NCI-H2196 (cell line): ENCODE results near the gene RNASE13.
A peak's percentile ranks its signal among the peaks of the same experiment; 100 is the strongest.

Experiments used
- DNase-seq: peaks from one replicate; lab custom pipeline; 2025; ENCODE audit not compliant: unreplicated experiment; lab: John Stamatoyannopoulos, UW

The RNASE13 gene, protein sequence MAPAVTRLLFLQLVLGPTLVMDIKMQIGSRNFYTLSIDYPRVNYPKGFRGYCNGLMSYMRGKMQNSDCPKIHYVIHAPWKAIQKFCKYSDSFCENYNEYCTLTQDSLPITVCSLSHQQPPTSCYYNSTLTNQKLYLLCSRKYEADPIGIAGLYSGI

DNA sequence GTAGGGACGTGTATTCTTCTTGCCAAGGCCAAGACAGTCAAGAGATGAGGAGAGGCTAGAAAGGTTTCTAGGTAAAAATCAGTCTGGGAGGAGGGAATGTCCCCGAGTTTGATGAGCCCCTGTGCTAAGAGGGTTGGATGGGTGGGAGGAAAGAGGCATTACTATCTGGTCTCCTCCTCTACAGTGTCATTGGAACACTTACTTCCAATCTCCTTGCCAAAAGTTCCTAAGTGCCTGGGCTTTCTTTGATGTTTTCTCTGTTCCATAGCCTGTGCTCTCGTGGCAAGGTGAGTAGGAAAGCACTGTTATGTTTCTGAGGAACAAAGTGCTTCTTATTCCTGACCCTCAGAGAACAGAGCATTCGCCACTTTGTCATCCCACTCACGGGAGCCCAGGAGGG lies at the start of gene RNASE13:
Gene RNASE13 (minus strand): TSS at position 101 of the 400 bp plus-strand sequence. CDS start 519 bp downstream, outside the sequence.
- DNase-seq, result no peak

DNA sequence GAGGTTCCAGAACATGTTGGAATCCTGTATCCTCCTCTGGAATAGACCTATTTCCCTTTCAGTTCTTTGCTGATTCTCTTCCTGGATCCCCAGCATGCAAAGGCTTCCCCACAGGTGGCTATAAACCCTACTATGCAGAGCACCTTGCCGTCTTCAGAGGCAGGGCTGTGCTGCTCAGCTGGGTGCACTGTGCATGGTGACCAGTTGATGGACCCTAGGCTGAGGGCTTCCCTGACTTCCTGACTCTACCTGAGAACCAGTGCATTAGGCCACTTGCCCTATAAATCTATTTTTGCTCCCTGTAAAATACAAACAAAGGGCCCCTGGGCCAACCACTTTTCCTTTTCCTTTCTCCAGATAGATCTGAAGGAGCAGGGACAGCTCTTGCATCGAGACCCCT lies 49.8 kb upstream of the RNASE13 start:
- no peak for DNase-seq

DNA sequence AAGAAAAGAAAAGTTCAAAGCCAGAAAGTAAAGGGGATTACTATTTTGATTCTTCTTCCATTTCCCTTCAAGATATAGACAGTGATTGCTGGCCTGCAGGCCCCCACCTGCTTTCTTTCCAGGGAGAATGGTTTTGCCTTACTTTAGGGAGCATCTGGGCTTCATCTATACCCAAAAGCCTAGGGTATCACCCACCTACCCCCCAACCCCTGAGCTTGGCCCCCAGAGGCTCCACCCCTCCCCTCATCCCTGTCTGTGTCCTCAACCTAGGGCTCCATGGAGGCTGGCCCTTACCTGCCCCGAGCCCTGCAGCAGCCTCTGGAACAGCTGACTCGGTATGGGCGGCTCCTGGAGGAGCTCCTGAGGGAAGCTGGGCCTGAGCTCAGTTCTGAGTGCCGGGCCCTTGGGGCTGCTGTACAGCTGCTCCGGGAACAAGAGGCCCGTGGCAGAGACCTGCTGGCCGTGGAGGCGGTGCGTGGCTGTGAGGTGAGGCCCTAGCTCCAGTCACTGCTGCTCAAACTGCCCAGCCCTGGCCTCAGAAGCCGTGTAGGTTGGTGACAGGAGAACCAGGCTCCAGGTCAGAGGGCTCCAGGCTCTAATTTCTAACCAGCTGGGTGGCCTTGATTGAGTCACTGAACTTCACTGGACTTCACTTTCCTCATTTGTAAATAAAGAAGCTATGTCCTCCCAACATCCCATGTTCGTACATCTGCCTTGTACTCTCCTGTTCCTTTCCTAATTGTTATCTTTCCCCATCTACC lies 49.1 kb upstream of the RNASE13 start:
- DNase-seq, result no peak

DNA sequence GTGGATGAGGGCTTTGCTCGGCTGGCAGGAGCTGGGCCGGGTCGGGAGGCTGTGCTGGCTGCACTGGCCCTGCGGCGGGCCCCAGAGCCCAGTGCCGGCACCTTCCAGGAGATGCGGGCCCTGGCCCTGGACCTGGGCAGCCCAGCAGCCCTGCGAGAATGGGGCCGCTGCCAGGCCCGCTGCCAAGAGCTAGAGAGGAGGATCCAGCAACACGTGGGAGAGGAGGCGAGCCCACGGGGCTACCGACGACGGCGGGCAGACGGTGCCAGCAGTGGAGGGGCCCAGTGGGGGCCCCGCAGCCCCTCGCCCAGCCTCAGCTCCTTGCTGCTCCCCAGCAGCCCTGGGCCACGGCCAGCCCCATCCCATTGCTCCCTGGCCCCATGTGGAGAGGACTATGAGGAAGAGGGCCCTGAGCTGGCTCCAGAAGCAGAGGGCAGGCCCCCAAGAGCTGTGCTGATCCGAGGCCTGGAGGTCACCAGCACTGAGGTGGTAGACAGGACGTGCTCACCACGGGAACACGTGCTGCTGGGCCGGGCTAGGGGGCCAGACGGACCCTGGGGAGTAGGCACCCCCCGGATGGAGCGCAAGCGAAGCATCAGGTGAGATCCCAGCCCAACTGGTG lies 47.0 kb upstream of the RNASE13 start:
- DNase-seq, result no peak

DNA sequence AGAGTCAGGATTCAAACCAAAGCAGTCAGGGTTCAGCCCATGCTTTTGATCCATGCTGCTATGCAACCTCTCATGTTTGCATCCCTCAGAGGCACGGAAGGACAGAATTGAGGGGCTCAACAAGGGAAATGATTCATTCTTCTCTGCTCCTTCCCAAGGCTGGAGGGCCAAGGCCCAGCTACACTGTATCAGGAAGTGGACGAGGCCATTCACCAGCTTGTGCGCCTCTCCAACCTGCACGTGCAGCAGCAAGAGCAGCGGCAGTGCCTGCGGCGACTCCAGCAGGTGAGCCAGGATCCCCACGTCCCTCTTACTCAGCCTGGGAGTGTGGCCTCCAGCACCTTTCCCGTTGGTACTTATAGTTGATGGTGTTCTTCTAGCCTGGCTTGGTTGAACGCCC lies 44.1 kb upstream of the RNASE13 start:
- no peak for DNase-seq

DNA sequence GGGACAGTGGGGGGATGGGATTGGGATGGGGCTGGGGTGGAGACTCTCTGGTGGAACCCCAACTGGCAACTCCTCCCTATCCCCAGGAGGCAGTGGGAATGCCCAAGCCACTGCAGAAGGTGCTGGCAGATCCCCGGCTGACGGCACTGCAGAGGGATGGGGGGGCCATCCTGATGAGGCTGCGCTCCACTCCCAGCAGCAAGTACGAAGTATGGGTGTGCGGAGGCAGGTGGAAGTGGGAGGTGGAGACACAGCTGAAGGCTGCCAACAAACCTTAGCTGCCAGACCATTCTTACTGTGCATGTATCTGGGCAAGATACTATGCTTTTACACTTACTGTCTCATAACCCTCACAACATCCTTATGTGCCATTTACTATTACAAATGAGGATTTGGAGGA lies 43.7 kb upstream of the RNASE13 start:
- no peak for DNase-seq

DNA sequence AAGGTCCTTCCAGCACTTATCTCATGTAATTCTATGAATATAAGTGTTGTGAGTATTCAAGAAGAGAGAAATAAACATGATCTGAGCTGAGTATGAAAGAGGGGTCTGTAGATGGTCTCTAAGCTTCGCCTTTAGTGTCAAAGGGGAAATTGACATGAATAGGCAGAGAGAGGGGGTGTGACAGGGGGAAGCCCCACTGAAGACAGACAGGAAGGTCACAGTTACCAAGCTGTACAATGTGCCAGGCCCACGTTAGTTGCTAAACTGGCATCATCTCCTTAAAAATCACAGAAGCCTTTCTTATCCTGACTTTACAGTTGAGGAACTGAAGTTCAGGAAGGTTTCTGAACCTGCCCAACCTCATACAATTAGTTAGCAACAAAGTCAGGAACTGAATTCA lies 43.1 kb upstream of the RNASE13 start:
- no peak for DNase-seq

DNA sequence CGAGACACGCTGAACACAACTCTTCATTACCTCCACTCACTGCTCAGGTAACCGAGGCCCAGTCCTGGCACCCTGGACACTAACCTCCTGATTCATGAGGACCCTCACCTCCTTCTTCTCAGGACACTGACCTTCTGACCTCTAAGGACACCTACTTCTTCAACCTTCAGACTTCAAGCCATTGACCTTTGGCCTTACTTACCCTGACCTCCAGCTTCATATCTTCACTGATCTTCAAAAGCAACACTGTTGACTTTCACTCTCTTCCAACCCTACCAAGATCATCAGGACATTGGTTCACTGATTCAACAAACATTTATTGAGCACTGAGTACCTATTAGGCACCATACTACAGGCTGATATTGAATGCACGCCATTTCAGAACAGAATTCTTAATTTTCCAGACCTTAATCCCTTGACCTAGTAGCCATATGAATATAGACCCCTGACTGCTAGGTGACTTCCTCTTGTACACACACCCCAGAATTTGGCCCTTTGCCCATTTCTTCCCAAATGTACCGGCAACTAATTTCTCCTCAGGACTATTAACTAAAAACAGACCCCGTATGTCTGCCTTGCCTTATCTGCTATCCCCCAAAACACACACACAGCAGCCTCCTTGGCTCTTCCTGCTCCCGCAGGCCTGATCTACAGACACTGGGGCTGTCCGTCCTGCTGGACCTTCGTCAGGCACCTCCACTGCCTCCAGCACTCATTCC lies 41.3 kb upstream of the RNASE13 start:
- DNase-seq, result no peak

DNA sequence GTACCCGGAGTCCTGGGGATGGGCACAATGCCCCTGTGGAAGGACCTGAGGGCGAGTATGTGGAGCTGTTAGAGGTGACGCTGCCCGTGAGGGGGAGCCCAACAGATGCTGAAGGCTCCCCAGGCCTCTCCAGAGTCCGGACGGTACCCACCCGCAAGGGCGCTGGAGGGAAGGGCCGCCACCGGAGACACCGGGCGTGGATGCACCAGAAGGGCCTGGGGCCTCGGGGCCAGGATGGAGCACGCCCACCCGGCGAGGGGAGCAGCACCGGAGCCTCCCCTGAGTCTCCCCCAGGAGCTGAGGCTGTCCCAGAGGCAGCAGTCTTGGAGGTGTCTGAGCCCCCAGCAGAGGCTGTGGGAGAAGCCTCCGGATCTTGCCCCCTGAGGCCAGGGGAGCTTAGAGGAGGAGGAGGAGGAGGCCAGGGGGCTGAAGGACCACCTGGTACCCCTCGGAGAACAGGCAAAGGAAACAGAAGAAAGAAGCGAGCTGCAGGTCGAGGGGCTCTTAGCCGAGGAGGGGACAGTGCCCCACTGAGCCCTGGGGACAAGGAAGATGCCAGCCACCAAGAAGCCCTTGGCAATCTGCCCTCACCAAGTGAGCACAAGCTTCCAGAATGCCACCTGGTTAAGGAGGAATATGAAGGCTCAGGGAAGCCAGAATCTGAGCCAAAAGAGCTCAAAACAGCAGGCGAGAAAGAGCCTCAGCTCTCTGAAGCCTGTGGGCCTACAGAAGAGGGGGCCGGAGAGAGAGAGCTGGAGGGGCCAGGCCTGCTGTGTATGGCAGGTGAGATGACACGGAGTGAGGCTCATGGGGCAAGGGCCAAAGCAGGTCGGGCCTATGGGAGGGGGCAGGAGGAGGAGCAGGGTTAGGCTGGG lies 40.0 kb upstream of the RNASE13 start:
- no peak for DNase-seq

DNA sequence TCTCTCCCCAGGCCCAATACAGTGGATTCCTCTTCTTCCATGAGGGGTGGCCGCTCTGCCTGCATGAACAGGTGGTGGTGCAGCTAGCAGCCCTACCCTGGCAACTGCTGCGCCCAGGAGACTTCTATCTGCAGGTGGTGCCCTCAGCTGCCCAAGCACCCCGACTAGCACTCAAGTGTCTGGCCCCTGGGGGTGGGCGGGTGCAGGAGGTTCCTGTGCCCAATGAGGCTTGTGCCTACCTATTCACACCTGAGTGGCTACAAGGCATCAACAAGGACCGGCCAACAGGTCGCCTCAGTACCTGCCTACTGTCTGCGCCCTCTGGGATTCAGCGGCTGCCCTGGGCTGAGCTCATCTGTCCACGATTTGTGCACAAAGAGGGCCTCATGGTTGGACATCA lies 39.3 kb upstream of the RNASE13 start:
- no peak for DNase-seq

DNA sequence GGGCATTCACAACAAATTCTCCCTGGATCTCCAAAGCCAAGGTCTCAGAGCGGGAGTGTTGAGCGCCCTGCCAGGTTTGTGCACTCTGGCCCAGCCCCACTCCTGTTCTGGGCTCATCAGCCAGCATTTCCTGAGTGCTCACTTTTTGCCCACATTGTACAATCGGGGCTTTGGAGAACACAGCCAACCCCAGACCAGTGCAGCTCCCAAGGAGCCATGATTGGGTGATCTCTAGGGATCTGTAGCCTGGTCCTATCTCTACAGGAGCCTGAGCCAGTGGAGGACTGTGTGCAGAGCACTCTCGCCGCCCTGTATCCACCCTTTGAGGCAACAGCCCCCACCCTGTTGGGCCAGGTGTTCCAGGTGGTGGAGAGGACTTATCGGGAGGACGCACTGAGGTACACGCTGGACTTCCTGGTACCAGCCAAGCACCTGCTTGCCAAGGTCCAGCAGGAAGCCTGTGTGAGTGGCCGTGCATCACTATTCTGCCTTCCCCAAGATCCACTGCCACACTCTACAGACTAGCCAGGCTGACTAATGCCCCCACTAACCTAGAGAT lies 38.3 kb upstream of the RNASE13 start:
- DNase-seq, result peak; percentile 47

DNA sequence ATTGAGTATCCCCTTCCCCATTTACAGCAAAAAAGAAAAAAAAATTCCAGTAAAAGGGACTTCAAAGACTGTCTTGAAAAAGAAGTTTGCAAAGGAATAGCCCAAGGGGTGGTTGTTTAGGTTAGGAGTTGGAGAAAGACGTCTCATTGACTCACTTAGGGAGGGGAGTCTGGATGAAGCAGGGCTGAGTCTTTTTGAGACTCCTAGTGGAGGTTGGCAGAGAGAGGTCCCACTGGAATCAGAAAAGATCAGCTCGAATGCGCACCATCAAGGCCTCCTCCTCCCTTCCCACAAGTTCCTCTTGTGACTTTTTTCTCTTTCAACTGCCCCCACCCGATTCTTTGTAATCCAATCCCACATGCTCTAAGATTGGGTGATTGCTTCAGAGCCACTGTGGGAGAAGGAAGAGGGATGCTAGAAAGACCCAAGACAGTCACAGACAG lies 37.4 kb upstream of the RNASE13 start:
- DNase-seq, result no peak

DNA sequence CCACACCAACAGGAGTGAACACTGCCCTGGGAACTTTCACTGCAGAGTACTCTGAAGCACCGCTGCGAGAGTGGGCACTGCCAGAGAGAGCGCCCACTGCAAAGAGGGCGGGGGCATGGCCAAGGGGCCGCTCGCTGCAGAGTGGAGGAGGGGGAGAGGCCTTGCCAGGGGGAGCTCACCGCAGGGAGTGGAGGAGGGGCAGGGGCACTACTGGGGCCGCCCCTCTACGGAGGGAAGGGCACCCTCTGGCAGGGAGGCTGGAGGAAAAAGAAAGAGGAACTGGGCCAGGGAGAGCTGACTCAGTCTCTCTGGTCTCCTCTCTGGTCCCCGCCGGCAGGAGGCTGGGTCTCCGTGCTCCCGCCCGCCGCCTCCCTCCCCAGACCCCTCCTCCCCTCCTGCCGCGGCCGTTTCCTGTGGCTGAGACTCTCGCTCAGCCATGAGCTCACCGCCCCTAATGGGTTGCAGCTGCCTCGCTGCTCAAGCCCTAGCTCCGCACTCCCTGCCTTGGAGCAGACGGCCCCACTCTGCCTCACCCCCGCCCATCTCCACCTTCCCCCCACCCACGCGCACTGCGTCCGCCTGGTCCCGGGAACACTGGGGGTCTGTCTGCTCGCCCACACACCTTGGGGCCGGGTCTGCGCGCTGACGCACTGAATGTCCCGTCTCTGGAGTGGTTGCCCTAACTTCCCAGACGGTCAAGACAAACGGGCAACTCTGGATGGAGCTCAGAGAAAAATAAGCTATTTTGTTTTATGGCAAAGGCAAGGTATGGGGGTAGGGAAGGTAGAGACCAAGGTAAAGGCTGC lies 36.8 kb upstream of the RNASE13 start:
- peak; percentile 85 for DNase-seq

DNA sequence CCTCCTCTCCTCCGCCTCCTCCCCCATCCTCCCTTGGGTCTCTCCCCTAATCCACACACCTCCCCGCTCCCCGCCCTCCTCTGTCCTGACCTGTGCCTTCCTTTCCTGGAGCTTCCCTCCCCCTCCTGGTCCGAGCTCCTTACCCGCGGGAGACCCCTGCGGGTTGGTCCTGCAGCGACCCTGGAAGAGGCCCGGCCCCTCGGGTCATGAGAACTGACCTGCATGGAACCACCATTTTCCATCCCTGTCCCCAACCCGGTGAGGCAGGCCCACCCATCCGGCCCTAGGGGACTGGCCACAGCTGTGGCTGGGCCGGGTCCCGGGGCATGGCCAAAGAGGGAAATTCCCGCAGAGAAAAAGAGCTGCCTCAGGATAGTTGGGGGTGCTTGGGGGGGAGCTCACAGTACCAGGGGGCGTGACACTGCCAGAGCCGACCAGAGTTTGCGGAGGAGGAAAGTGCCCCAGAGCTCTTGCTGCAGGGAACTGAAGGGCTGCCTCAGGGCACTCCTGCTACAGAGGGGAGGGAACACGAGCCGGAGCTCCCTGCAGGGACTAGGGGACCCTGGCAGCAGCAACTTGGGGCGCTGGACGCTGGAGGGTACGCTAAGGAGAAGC lies 36.1 kb upstream of the RNASE13 start:
- DNase-seq, result peak; percentile 42

DNA sequence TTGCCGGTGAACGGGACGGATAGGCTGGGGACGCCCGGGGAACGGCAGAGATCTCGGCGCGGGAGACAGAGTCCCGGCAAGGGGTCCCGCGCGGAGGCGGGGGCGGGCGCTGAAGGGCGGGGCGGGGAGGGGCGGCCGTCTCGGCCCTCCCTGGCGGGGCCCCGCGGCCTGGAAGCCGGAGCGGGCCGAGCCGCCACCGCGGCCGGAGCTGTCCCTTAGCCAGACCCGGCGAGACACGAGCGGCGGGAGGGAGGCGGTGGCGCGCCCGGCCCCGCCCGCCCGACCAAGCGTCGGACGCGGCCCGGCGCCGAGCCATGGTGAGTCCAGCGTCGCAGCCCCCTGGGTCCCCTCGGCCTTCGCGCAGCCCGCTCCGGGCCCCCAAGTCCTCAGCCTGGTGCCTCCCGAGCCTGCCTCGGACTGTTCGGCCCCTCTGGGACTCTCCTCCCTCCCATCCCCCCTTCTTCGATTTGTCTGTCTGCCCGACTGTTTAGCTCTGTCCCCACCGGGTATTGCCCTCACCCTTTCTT lies 35.5 kb upstream of the RNASE13 start, which contains the start of gene ARHGEF40:
Gene ARHGEF40 (plus strand): TSS at position 222 of the 527 bp plus-strand sequence. CDS start 93 bp downstream, at position 315.
- peak; percentile 68 for DNase-seq

DNA sequence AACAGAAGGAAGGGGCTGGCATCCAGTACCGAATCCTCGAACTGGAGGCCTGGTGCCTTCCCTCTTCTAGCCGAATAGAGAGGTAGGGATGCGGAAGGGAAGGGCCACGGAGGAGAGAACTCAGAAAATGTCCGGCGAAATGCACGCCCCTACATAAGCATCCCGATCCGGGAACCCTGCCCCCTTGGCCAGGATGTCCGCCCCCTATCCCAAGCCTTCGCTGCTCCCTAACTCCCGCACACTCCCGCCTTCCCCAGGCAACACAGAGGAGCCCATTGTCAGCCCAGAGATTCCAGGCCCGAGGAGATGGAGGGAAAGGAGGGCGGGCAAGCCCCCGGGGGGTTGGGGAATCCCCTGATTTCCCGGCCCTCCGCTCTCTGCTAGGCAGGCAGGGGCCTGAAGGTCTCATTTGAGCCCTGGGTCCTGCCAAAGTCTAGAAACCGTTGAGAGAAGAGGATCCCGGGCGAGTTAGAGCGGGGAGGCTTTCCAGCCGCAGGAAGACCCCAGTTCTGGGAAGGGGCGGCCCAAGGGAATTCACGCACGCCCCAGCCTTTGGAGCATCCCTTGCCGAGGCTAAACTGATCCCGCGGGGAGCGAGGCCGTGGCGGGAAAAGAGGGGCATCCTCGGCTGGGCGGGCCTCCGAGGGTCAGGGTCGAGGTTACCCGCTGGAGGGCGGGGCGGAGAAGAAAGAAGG lies 34.9 kb upstream of the RNASE13 start:
- DNase-seq, result peak; percentile 32

DNA sequence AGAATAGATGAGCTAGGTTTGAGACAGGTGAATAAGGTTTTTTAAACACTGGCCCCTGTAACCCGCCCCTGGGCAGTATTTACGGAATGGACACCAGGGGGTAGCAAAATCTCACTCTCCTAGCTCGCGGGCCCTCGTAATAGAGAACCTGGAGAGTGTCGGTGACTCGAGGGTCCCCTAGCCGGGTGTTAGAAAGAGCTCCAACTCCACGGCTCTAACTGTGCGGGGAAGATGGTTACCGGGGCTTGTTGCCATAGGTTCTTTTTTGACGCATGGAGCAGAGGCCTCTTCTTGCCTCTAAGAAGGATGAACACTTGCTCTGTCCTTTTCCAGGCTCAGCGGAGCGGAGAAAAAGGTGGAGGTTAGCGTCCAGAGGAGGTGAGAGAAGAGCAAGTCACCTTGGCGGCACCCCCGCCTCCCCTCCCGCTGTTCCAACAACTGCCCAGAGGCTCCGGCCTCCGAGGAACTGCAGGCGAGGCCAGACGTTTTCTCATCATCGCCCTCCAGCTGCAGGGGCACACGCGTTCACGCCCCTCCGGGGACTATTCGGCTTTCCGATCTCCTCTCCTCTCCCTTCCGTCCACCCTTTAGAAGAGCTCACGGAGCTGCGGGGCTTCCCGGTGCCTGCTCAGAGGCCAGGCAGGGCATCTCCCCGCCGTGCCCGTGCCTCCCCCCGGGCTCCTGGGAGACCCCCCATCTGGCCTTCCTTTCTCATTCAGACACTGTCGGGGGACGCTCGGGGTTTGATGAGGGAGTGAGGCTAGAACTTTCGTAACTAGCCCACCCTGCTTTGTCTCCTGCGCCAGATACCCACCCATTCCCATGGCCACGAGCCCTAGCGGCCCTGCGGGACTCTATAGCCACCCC lies 34.1 kb upstream of the RNASE13 start:
- DNase-seq, result peak; percentile 82
